ENCODE data around the gene FAM13A. TPM values are rescaled to one million over a fixed set of nuclear protein-coding genes. Genes with fewer than 3 reads are reported as not detected.

Gene FAM13A
- total and polyA plus RNA-seq, 2 donors (not counting 1 experiment from before 2014, with no cell fraction given): 0.51 to 2.1 TPM

DNA sequence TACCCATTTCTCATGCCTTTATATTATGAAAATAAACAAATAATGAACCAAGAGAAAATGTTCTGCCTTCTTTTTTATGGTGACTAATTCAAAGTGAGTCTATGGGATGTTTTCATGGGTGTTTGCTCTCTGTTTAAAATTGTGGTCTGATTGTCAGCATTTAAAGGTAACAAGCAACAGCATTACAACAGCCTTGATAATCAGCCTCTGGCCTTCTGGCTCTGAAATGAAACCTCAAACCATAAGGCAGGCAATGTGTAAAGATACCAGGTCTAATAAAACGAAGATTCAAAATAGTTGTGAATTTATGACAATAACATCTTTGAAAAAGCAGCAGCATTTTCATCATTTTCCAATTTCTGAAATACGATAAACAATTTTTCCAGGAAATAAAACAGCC is 63.7 kb downstream of the FAM13A start:
- Histone ChIP-seq H3K79me2 (ENCODE audit: control insufficient read depth, insufficient read depth, low read length) (no peaks in the 10 kb centered on the region), H3K9me3 (ENCODE audit: control extremely low read depth in 1 of 3, control insufficient read depth in 2 of 3, insufficient read depth in 1 of 3, low read length in 2 of 3) (no peaks in the 10 kb centered on the region), H4K20me1 (ENCODE audit: control insufficient read depth, insufficient read depth, low read length, poor library complexity, severe bottlenecking) (no peaks in the 10 kb centered on the region), H3K36me3 (replicated peaks in 1 of 2; ENCODE audit: control extremely low read depth in 1 of 2, control insufficient read depth in 1 of 2, extremely low read depth in 1 of 2, insufficient read depth in 2 of 2, low read length in 1 of 2) (no peaks in the 10 kb centered on the region), H3K4me3 (ENCODE audit: control extremely low read depth in 1 of 5, extremely low read depth in 1 of 5, insufficient read depth in 1 of 5, low read depth in 2 of 5, low read length in 4 of 5) (no peak overlapping the region), H3K4me1 (ENCODE audit: control insufficient read depth in 2 of 2, insufficient read depth in 2 of 2, low read length in 2 of 2) (no peaks in the 10 kb centered on the region), H3K27me3 (replicated peaks in 1 of 4; ENCODE audit: control extremely low read depth in 1 of 4, control insufficient read depth in 3 of 4, insufficient read depth in 4 of 4, low read length in 3 of 4) (no peaks in the 10 kb centered on the region), H3K9ac (ENCODE audit: low read length) (no peak overlapping the region), H3K27ac (ENCODE audit: low read length in 2 of 2) (no peak overlapping the region), H3K4me2 (replicated peaks; ENCODE audit: low read depth, low read length, poor library complexity, severe bottlenecking) (no peak overlapping the region), H2AFZ (ENCODE audit: insufficient read depth, low read depth, low read length, poor library complexity, severe bottlenecking) (no peak overlapping the region)
- no peak overlapping the region for H3K27ac Mint-ChIP-seq
- intact Hi-C loops (cut with micrococcal nuclease): no loop called here
- ChIA-PET POLR2A (no interaction called here), CTCF (no interaction called here)
- TF ChIP-seq, protein P1, sequence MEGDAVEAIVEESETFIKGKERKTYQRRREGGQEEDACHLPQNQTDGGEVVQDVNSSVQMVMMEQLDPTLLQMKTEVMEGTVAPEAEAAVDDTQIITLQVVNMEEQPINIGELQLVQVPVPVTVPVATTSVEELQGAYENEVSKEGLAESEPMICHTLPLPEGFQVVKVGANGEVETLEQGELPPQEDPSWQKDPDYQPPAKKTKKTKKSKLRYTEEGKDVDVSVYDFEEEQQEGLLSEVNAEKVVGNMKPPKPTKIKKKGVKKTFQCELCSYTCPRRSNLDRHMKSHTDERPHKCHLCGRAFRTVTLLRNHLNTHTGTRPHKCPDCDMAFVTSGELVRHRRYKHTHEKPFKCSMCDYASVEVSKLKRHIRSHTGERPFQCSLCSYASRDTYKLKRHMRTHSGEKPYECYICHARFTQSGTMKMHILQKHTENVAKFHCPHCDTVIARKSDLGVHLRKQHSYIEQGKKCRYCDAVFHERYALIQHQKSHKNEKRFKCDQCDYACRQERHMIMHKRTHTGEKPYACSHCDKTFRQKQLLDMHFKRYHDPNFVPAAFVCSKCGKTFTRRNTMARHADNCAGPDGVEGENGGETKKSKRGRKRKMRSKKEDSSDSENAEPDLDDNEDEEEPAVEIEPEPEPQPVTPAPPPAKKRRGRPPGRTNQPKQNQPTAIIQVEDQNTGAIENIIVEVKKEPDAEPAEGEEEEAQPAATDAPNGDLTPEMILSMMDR (IDR thresholded peaks at IDR 0.05): no peak
- no peak for TF ChIP-seq EZH2 (IDR thresholded peaks at IDR 0.05; ENCODE audit: borderline replicate concordance, insufficient read depth, low read depth, low read length, poor library complexity, severe bottlenecking)
- ATAC-seq (ENCODE audit: low read depth): no peak
- no peaks in the 10 kb centered on the region for H3K4me1 Mint-ChIP-seq
- no peak for DNase-seq
- H3K4me3 Mint-ChIP-seq: no peak overlapping the region
- no peaks in the 10 kb centered on the region for H3K27me3 Mint-ChIP-seq
- no CpG with 5 or more reads among the region's 2 CpGs for WGBS (ENCODE audit: insufficient coverage)
- no peaks in the 10 kb centered on the region for H3K9me3 Mint-ChIP-seq (ENCODE audit: insufficient read depth)

DNA sequence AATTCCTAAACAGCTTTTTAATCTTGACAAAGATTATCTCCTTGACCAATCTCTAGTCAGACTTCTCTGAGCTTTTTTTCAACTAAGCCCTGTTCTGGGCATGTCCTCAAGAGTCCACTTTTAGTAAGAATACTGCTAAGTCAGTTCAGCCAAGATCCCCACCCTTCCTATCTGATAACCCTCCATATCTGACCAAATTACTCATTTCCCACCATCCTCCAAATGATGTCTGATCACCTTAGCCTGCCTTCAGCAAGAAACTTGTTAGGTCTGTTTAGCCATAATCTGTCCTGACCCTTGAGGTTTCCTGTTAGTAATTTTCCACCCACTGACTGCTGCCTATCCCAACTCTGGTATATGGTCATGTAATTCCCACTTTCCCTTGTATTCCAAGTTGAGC is 65.2 kb downstream of the FAM13A start:
- no peaks in the 10 kb centered on the region for H3K9me3 Mint-ChIP-seq (ENCODE audit: insufficient read depth)
- ATAC-seq (ENCODE audit: low read depth) (no peak), DNase-seq (no peak)
- H3K9me3 ChIP-seq (ENCODE audit: control extremely low read depth in 1 of 3, control insufficient read depth in 2 of 3, insufficient read depth in 1 of 3, low read length in 2 of 3): no peaks in the 10 kb centered on the region
- no peaks in the 10 kb centered on the region for H3K4me1 ChIP-seq (ENCODE audit: control insufficient read depth in 2 of 2, insufficient read depth in 2 of 2, low read length in 2 of 2)
- H3K27me3 Mint-ChIP-seq: no peaks in the 10 kb centered on the region
- no peak overlapping the region for H3K4me3 Mint-ChIP-seq
- no peaks in the 10 kb centered on the region for H4K20me1 ChIP-seq (ENCODE audit: control insufficient read depth, insufficient read depth, low read length, poor library complexity, severe bottlenecking)
- POLR2A ChIA-PET: no interaction called here
- TF ChIP-seq EZH2 (IDR thresholded peaks at IDR 0.05; ENCODE audit: borderline replicate concordance, insufficient read depth, low read depth, low read length, poor library complexity, severe bottlenecking): no peak
- TF ChIP-seq, protein P1 (IDR thresholded peaks at IDR 0.05): no peak
- no peak overlapping the region for H2AFZ ChIP-seq (ENCODE audit: insufficient read depth, low read depth, low read length, poor library complexity, severe bottlenecking)
- H3K27ac Mint-ChIP-seq: no peak overlapping the region
- H3K4me3 ChIP-seq (ENCODE audit: control extremely low read depth in 1 of 5, extremely low read depth in 1 of 5, insufficient read depth in 1 of 5, low read depth in 2 of 5, low read length in 4 of 5): no peak overlapping the region
- no peaks in the 10 kb centered on the region for H3K79me2 ChIP-seq (ENCODE audit: control insufficient read depth, insufficient read depth, low read length)
- H3K4me2 ChIP-seq (replicated peaks; ENCODE audit: low read depth, low read length, poor library complexity, severe bottlenecking): no peak overlapping the region
- H3K9ac ChIP-seq (ENCODE audit: low read length): no peak overlapping the region
- no peaks in the 10 kb centered on the region for H3K4me1 Mint-ChIP-seq
- H3K27ac ChIP-seq (ENCODE audit: low read length in 2 of 2): no peak overlapping the region
- intact Hi-C loops (cut with micrococcal nuclease): no loop called here
- no peaks in the 10 kb centered on the region for H3K27me3 ChIP-seq (replicated peaks in 1 of 4; ENCODE audit: control extremely low read depth in 1 of 4, control insufficient read depth in 3 of 4, insufficient read depth in 4 of 4, low read length in 3 of 4)
- H3K36me3 ChIP-seq (replicated peaks in 1 of 2; ENCODE audit: control extremely low read depth in 1 of 2, control insufficient read depth in 1 of 2, extremely low read depth in 1 of 2, insufficient read depth in 2 of 2, low read length in 1 of 2): no peaks in the 10 kb centered on the region
- CTCF ChIA-PET: interaction anchor here (0.6 kb wide), 1 partner anchor 10 kb away, joined by 3 read pairs; no protein-coding TSS in a partner anchor
